GM12878 (cell line): ENCODE measurements around the gene KRTAP5-2. TPM values are rescaled to one million over a fixed set of nuclear protein-coding genes. Genes with fewer than 3 reads are reported as not detected.
A peak's percentile ranks its signal among the peaks of the same experiment; 100 is the strongest.

ENCODE experiments used
- ATAC-seq: fragments of 200-7000 bp; cut with Tn5 transposase; 3 replicates; pipeline ENCODE4 v1.9.1; 2020; ENCODE audit warnings: mild to moderate bottlenecking, moderate library complexity
- BruUV-seq: library from RNA; stranded (reverse); fragments of 400-500 nt; replicated peaks from 2 replicates; lab custom pipeline; 2021; lab: Mats Ljungman, UMichigan
- CTCF ChIA-PET: fragments of 300-600 bp; sonication (Branson Sonifier 250); formaldehyde crosslinking; extraction: SDS; loops from one replicate; lab custom pipeline; 2021; ENCODE audit warnings: inconsistent platforms; lab: Yijun Ruan, JAX
- POLR2A ChIA-PET: fragments of 350-600 bp; formaldehyde crosslinking; extraction: SDS; loops from one replicate; lab custom pipeline; 2021; ENCODE audit warnings: inconsistent platforms; lab: Charles Lee
- RAD21 ChIA-PET: fragments of 300-600 bp; sonication (Branson Sonifier 250); formaldehyde crosslinking; loops from one replicate; lab custom pipeline; 2023; ENCODE audit warnings: antibody characterized with exemption; ENCODE audit not compliant: unreplicated experiment; lab: Charles Lee
- SMC1A ChIA-PET: fragments of 300-600 bp; sonication (Branson Sonifier 250); formaldehyde crosslinking; loops from one replicate; lab custom pipeline; 2023; ENCODE audit not compliant: unreplicated experiment, uncharacterized antibody; lab: Charles Lee
- DNase-seq: peaks from one replicate; pipeline ENCODE4 v3.0.0-alpha.2; 2011; ENCODE audit warnings: low read depth, low spot score
- FAIRE-seq: peaks from 3 replicates; lab custom pipeline; 2011; peaks lifted over from hg19 to GRCh38; lab: Jason Lieb, UNC
- H2AFZ ChIP-seq: 2 replicates; pipeline ENCODE4 v1.6.0; 2011; ENCODE audit warnings: low read depth, low read length, control low read depth; ENCODE audit not compliant: control insufficient read depth
- H3K27ac ChIP-seq: 2 replicates; pipeline ENCODE4 v1.5.1; 2011; ENCODE audit warnings: control low read depth; ENCODE audit not compliant: control insufficient read depth, insufficient read depth
- H3K27me3 ChIP-seq, 2 experiments: replicated peaks in 1 of 2; 2 replicates each; pipeline versions ENCODE4 v1.6.0 to v1.6.1; 2011; ENCODE audit warnings: low read length in 1 of 2; ENCODE audit not compliant: control insufficient read depth in 2 of 2, insufficient read depth in 2 of 2
- H3K36me3 ChIP-seq, 2 experiments: 2 replicates each; pipeline ENCODE4 v1.5.1; 2011; ENCODE audit warnings: low read length in 1 of 2; ENCODE audit not compliant: control insufficient read depth in 2 of 2, insufficient read depth in 2 of 2
- H3K4me1 ChIP-seq: 2 replicates; pipeline ENCODE4 v1.6.1; 2011; ENCODE audit warnings: mild to moderate bottlenecking, low read length, moderate library complexity, mixed read lengths; ENCODE audit not compliant: control insufficient read depth, insufficient read depth
- H3K4me2 ChIP-seq: 2 replicates; pipeline ENCODE4 v1.6.0; 2011; ENCODE audit warnings: control low read depth; ENCODE audit not compliant: control insufficient read depth, insufficient read depth
- H3K4me3 ChIP-seq: fragments of 200-600 bp; sonication (generic); 2 replicates; pipeline ENCODE4 v1.5.1; 2016
- H3K79me2 ChIP-seq: 2 replicates; pipeline ENCODE4 v1.6.0; 2011; ENCODE audit warnings: low read length; ENCODE audit not compliant: control insufficient read depth, insufficient read depth
- H3K9ac ChIP-seq: 2 replicates; pipeline ENCODE4 v1.8.0; 2011; ENCODE audit warnings: low read length, control low read depth, mixed read lengths; ENCODE audit not compliant: control insufficient read depth, insufficient read depth
- H3K9me3 ChIP-seq: replicated peaks from 3 replicates; pipeline ENCODE4 v1.5.1; 2011; ENCODE audit warnings: mild to moderate bottlenecking, low read length; ENCODE audit not compliant: control insufficient read depth, insufficient read depth
- H4K20me1 ChIP-seq: 2 replicates; pipeline ENCODE4 v1.6.0; 2011; ENCODE audit not compliant: control insufficient read depth, insufficient read depth
- GATAD2B ChIP-seq: fragments of 450-650 bp; conservative IDR thresholded peaks from 2 replicates; pipeline ENCODE4 v1.6.1; 2017; ENCODE audit warnings: low read depth, mild to moderate bottlenecking, moderate library complexity
- MYB ChIP-seq: fragments of 150-350 bp; IDR thresholded peaks from 2 replicates; pipeline ENCODE4 v1.6.1; 2014; ENCODE audit warnings: mild to moderate bottlenecking, low read depth, low read length, borderline replicate concordance
- PML ChIP-seq: IDR thresholded peaks from 2 replicates; pipeline ENCODE4 v1.6.1; 2012; ENCODE audit warnings: low read length, inconsistent platforms
- RAD21 ChIP-seq: IDR thresholded peaks from 2 replicates; pipeline ENCODE4 v1.6.1; 2011; ENCODE audit warnings: mild to moderate bottlenecking, low read depth, low read length, moderate library complexity; ENCODE audit not compliant: insufficient read depth
- SMARCA5 ChIP-seq: fragments of 450-650 bp; IDR thresholded peaks from 2 replicates; pipeline ENCODE4 v1.6.1; 2017; ENCODE audit warnings: mild to moderate bottlenecking
- TAF1 ChIP-seq: IDR thresholded peaks from 2 replicates; pipeline ENCODE4 v1.6.1; 2011; ENCODE audit warnings: mild to moderate bottlenecking, low read depth, low read length, borderline replicate concordance
- TARDBP ChIP-seq: IDR thresholded peaks from 2 replicates; pipeline ENCODE4 v1.6.1; 2016; ENCODE audit warnings: borderline replicate concordance
- YY1 ChIP-seq: IDR thresholded peaks from 2 replicates; pipeline ENCODE4 v1.6.1; 2011; ENCODE audit warnings: low read depth, mild to moderate bottlenecking, low read length
- ZNF217 ChIP-seq: fragments of 450-650 bp; IDR thresholded peaks from 2 replicates; pipeline ENCODE4 v1.6.1; 2017; ENCODE audit warnings: antibody characterized with exemption, mild to moderate bottlenecking
- WGBS: methylation state at CpG from one replicate; pipeline ENCODE4 v1.1.6; 2016; ENCODE audit warnings: low lambda C conversion rate; ENCODE audit not compliant: insufficient replicate concordance, insufficient coverage; ENCODE audit errors: missing lambda C conversion rate; 5-methylcytosine and 5-hydroxymethylcytosine counted together
- in situ Hi-C: fragments of 300-500 bp; cut with MboI; formaldehyde crosslinking; loops from 9 replicates; pipeline ENCODE4 v1.14.3; 2018; ENCODE audit warnings: mixed read lengths
- intact Hi-C: fragments of 100-400 bp; cut with micrococcal nuclease; formaldehyde crosslinking; loops from one replicate; pipeline ENCODE4 v1.14.2; 2022; ENCODE audit not compliant: unreplicated experiment
- polyA plus RNA-seq, 11 experiments: library from polyadenylated mRNA; depleted of rRNA in 4 of 11; unstranded in 6 of 11; stranded (reverse) in 5 of 11; fragments of >200 nt; fragmentation: Nextera tagmentation in 4 of 11; fragmentation: Illumina TruSeq in 1 of 11; extraction: Ambion mirVana in 4 of 11; extraction: Trizol in 1 of 11; gene quantifications; 1 replicate in 1 of 11; 2 replicates in 10 of 11; pipeline versions ENCODE4 v1.2.1 to v1.2.3, GENCODE V29; 2011 to 2016; ENCODE audit warnings: inconsistent platforms in 2 of 11, missing spikeins in 2 of 11, low read depth in 1 of 11
- total RNA-seq, 4 experiments: library from RNA; depleted of rRNA in 3 of 4; stranded (reverse); fragments of >200 nt in 3 of 4; fragmentation: Illumina TruSeq in 1 of 4; extraction: Trizol in 1 of 4; gene quantifications; 2 replicates each; pipeline versions ENCODE4 v1.2.1 to v1.2.3, GENCODE V29; 2013 to 2021
- TF ChIP-seq, protein P1 (sequence below): fragments of 450-650 bp; formaldehyde crosslinking; IDR thresholded peaks from 2 replicates; pipeline ENCODE4 v1.4.0; 2020; ENCODE audit warnings: mild to moderate bottlenecking, moderate library complexity
- TF ChIP-seq, protein P2 (sequence below): fragments of 450-650 bp; IDR thresholded peaks from 2 replicates; pipeline ENCODE4 v1.6.1; 2018; ENCODE audit warnings: mild to moderate bottlenecking, low read depth, moderate library complexity; ENCODE audit not compliant: partially characterized antibody
- TF ChIP-seq, protein P3 (sequence below): fragments of 450-650 bp; IDR thresholded peaks from 2 replicates; pipeline ENCODE4 v1.6.1; 2017; ENCODE audit warnings: mild to moderate bottlenecking, moderate library complexity

KRTAP5-2 gene
- total and polyA plus RNA-seq, 10 of the 15 experiments (the other 5 are each of a cell fraction or from before 2014, with no cell fraction given): not detected

DNA sequence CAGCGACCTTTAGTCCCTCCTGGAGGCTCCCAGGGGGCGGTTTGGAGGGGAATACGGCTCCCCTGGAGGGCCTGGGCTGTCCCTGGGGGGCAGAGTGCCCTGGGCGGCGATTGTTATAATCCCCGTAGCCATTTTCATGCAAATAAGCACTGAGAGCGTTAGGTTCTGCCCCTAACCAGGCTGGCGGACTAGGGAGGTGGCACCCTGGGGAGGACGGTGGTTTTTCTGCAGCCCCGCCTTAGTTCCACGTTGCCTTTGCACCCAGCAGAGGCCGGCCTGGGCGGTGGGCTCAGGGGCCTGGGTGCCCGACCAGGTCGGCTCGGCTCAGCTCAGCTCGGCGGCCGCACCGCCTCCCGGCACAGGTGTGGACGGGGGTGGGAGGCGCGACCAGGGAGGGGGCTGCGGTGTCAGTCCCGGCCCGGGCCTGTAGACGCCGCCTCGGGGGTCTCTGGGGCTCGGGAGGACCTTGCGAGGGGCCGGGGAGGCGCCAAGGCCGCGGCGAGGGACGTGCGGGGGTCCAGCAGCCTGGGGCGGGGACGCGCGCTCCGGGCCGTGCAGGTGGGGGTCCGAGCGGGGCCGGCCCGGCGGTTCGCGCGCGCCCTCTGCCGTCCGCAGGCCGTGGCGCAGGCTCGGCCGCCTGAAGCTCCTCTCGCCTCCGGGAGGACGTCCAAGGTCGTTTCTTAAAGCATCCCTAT lies 23.7 kb downstream of the KRTAP5-2 start:
- no peaks in the 10 kb centered on the region for H4K20me1 ChIP-seq
- ATAC-seq: peak; percentile 82
- no peak overlapping the region for H2AFZ ChIP-seq
- 1% methylated on average over 59 of the region's 64 CpGs for WGBS
- SMC1A ChIA-PET: interaction anchor here (0.5 to 2.0 kb wide), 14 partner anchors 26 to 458 kb away, joined by 3 to 8 read pairs (median 3); no protein-coding TSS in a partner anchor
- H3K36me3 ChIP-seq: no peaks in the 10 kb centered on the region
- H3K4me1 ChIP-seq: no peaks in the 10 kb centered on the region
- peaks cover 0 to 10% of the 10 kb centered on the region in 2 experiments; a peak in 3 of 4 replicates for H3K27me3 ChIP-seq
- POLR2A ChIA-PET: no interaction called here
- CTCF ChIA-PET: interaction anchor here (0.6 to 2.4 kb wide), 36 partner anchors 8 to 458 kb away, joined by 3 to 20 read pairs (median 4); partner anchors contain the start of gene KRTAP5-5
- no TSS peak for BruUV-seq
- no peak for DNase-seq
- in situ Hi-C loops (no loop called here), intact Hi-C loops (loop anchor here (2.0 to 10.0 kb wide), 4 partner anchors 122 to 460 kb away; partner anchors contain the start of gene TOLLIP)
- RAD21 ChIA-PET: interaction anchor here (0.6 to 2.5 kb wide), 18 partner anchors 9 to 461 kb away, joined by 3 to 23 read pairs (median 4); no protein-coding TSS in a partner anchor
- FAIRE-seq: no peak
- H3K9me3 ChIP-seq: peaks cover 4% of the 10 kb centered on the region; the same call in 1 of the 3 replicates
- no peaks in the 10 kb centered on the region for H3K79me2 ChIP-seq
- no peak overlapping the region for H3K9ac ChIP-seq
- peak overlapping the region; percentile 42; the same call in 1 of the 2 replicates for H3K4me2 ChIP-seq
- no peak overlapping the region for H3K27ac ChIP-seq
- H3K4me3 ChIP-seq: no peak overlapping the region
- no peak for TF ChIP-seq MYB
- TF ChIP-seq GATAD2B: peak; percentile 71
- TF ChIP-seq, protein P1, sequence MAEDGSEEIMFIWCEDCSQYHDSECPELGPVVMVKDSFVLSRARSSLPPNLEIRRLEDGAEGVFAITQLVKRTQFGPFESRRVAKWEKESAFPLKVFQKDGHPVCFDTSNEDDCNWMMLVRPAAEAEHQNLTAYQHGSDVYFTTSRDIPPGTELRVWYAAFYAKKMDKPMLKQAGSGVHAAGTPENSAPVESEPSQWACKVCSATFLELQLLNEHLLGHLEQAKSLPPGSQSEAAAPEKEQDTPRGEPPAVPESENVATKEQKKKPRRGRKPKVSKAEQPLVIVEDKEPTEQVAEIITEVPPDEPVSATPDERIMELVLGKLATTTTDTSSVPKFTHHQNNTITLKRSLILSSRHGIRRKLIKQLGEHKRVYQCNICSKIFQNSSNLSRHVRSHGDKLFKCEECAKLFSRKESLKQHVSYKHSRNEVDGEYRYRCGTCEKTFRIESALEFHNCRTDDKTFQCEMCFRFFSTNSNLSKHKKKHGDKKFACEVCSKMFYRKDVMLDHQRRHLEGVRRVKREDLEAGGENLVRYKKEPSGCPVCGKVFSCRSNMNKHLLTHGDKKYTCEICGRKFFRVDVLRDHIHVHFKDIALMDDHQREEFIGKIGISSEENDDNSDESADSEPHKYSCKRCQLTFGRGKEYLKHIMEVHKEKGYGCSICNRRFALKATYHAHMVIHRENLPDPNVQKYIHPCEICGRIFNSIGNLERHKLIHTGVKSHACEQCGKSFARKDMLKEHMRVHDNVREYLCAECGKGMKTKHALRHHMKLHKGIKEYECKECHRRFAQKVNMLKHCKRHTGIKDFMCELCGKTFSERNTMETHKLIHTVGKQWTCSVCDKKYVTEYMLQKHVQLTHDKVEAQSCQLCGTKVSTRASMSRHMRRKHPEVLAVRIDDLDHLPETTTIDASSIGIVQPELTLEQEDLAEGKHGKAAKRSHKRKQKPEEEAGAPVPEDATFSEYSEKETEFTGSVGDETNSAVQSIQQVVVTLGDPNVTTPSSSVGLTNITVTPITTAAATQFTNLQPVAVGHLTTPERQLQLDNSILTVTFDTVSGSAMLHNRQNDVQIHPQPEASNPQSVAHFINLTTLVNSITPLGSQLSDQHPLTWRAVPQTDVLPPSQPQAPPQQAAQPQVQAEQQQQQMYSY: no peak
- no peak for TF ChIP-seq TAF1
- TF ChIP-seq, protein P2, sequence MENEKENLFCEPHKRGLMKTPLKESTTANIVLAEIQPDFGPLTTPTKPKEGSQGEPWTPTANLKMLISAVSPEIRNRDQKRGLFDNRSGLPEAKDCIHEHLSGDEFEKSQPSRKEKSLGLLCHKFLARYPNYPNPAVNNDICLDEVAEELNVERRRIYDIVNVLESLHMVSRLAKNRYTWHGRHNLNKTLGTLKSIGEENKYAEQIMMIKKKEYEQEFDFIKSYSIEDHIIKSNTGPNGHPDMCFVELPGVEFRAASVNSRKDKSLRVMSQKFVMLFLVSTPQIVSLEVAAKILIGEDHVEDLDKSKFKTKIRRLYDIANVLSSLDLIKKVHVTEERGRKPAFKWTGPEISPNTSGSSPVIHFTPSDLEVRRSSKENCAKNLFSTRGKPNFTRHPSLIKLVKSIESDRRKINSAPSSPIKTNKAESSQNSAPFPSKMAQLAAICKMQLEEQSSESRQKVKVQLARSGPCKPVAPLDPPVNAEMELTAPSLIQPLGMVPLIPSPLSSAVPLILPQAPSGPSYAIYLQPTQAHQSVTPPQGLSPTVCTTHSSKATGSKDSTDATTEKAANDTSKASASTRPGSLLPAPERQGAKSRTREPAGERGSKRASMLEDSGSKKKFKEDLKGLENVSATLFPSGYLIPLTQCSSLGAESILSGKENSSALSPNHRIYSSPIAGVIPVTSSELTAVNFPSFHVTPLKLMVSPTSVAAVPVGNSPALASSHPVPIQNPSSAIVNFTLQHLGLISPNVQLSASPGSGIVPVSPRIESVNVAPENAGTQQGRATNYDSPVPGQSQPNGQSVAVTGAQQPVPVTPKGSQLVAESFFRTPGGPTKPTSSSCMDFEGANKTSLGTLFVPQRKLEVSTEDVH: no peak
- TF ChIP-seq RAD21: peak; percentile 69
- no peak for TF ChIP-seq PML
- TF ChIP-seq, protein P3, sequence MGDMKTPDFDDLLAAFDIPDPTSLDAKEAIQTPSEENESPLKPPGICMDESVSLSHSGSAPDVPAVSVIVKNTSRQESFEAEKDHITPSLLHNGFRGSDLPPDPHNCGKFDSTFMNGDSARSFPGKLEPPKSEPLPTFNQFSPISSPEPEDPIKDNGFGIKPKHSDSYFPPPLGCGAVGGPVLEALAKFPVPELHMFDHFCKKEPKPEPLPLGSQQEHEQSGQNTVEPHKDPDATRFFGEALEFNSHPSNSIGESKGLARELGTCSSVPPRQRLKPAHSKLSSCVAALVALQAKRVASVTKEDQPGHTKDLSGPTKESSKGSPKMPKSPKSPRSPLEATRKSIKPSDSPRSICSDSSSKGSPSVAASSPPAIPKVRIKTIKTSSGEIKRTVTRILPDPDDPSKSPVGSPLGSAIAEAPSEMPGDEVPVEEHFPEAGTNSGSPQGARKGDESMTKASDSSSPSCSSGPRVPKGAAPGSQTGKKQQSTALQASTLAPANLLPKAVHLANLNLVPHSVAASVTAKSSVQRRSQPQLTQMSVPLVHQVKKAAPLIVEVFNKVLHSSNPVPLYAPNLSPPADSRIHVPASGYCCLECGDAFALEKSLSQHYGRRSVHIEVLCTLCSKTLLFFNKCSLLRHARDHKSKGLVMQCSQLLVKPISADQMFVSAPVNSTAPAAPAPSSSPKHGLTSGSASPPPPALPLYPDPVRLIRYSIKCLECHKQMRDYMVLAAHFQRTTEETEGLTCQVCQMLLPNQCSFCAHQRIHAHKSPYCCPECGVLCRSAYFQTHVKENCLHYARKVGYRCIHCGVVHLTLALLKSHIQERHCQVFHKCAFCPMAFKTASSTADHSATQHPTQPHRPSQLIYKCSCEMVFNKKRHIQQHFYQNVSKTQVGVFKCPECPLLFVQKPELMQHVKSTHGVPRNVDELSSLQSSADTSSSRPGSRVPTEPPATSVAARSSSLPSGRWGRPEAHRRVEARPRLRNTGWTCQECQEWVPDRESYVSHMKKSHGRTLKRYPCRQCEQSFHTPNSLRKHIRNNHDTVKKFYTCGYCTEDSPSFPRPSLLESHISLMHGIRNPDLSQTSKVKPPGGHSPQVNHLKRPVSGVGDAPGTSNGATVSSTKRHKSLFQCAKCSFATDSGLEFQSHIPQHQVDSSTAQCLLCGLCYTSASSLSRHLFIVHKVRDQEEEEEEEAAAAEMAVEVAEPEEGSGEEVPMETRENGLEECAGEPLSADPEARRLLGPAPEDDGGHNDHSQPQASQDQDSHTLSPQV: no peak
- 0 out of 2 replicates have a peak, but pooled peaks have one; percentile 22 for TF ChIP-seq SMARCA5
- no peak for TF ChIP-seq TARDBP
- no peak; the same call in 1 of the 2 replicates for TF ChIP-seq YY1
- 0 out of 2 replicates have a peak, but pooled peaks have one; percentile 39 for TF ChIP-seq ZNF217
